HK-2 (cell line): ENCODE measurements around the gene AGTR2.
"Not testable (repeated sequence)": the region's sequence is repeated elsewhere in the genome, so short reads cannot be mapped to it uniquely, and the experiment has no call there.

Experiments used
- DNase-seq: peaks from one replicate; pipeline ENCODE4 v3.0.0-alpha.2; 2018; ENCODE audit not compliant: unreplicated experiment

AGTR2 gene, protein sequence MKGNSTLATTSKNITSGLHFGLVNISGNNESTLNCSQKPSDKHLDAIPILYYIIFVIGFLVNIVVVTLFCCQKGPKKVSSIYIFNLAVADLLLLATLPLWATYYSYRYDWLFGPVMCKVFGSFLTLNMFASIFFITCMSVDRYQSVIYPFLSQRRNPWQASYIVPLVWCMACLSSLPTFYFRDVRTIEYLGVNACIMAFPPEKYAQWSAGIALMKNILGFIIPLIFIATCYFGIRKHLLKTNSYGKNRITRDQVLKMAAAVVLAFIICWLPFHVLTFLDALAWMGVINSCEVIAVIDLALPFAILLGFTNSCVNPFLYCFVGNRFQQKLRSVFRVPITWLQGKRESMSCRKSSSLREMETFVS

DNA sequence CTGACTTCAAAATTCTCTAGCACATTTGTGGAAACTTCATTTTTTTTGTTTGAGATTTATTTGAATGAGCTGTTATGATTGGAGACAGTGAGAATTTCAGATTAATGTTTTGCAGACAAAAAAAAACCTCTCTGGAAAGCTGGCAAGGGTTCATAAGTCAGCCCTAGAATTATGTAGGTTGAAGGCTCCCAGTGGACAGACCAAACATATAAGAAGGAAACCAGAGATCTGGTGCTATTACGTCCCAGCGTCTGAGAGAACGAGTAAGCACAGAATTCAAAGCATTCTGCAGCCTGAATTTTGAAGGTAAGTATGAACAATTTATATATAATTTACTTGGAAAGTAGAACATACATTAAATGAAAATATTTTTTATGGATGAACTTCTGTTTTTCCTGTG is at the start of gene AGTR2:
Gene AGTR2 (plus strand): TSS at position 234 of the 400 bp plus-strand sequence. CDS start 1,537 bp downstream, outside the sequence.
- DNase-seq, result no peak

DNA sequence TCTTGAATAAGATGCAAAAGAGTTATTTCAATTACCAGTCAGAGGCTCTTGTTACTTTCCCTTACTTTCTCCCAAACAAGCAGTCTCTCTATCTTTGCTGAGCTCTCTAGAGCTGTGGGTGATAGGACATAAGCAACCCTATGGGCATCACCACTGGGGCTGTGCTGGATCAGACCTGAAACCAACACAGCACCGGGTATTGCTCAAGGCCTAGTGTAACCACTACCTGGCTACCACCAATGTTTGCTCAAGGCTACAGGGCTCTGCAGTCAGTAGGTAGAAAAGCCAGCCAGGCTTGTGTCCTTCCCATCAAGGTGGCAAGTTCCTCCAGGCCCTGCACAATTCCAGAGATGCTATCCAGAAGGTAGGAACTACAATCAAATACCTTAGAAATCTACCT is 35.3 kb upstream of the AGTR2 start:
- DNase-seq, result no peak

DNA sequence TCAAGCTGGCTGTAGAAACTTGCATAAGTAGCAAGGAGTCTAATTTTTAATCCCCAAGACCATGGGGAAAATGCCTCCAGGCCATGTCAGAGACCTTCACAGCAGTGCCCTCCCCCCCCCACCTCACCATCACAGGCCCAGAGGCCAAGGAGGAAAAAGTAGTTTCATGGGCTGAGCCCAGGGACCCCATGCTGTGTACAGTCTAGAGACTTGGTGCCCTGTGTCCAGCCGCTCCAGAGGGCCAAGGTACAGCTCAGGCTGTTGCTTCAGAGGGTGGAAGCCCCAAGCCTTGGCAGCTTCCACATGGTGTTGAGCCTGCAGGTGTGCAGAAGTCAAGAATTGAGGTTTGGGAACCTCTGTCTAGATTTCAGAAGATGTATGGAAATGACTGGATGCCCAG is 29.3 kb upstream of the AGTR2 start:
- not testable (repeated sequence) for DNase-seq

DNA sequence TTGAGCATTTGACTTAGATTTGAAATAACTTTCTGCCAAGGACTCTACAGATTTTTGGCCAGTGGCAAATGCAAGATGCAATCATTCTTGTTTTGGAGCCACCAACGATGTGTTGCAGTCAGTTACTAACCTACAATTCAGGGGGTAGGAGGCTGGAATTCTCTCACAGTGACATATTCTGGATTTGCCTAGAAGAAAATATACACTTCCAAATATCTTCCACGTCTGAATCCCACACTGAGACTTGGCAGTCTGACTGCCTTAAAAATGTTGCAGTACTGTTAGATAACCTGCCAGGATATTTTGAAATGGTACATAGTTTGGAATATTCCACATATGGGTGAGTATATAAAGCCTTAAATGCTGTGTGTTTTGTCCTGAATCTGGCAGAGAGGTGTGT is 27.6 kb upstream of the AGTR2 start:
- DNase-seq, result no peak

DNA sequence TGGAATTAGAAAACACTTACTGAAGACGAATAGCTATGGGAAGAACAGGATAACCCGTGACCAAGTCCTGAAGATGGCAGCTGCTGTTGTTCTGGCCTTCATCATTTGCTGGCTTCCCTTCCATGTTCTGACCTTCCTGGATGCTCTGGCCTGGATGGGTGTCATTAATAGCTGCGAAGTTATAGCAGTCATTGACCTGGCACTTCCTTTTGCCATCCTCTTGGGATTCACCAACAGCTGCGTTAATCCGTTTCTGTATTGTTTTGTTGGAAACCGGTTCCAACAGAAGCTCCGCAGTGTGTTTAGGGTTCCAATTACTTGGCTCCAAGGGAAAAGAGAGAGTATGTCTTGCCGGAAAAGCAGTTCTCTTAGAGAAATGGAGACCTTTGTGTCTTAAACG is 2.4 kb downstream of the AGTR2 start:
- no peak for DNase-seq

DNA sequence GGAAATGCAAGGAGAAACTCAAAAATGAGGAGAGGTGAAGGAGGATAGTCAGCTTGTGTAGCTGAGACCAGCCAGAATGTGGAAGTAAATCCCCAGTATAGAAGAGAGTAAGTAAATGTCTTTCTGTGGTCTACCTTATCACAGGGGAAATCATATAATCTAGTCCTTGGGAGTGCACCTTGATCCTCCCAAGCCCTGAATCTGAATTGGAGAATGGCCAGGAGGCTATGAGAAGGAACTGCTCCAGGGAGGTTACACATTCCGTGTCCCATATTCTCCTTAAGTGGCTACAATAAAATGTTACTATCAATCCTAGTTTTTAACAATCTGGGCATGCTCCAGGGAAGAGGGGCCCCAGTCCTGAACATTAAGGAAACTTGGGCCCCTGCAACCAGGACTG is 10.8 kb downstream of the AGTR2 start:
- DNase-seq, result no peak

DNA sequence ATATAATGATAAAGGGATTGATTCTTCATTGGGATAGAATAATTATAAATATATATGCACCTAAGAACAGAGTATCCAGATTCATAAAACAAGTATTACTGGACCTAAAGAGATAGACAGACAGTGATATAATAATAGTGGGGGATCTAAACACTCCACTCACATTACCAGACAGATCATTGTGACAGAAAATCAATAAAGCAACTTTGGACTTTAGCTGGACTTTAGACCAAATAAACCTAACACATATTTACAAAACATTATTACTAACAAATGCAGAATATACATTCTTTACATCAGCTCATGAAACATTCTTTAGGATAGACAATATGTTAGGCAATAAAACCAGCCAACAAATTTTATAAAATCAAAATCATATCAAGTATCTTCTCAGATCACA is 14.6 kb downstream of the AGTR2 start:
- DNase-seq, result no peak

DNA sequence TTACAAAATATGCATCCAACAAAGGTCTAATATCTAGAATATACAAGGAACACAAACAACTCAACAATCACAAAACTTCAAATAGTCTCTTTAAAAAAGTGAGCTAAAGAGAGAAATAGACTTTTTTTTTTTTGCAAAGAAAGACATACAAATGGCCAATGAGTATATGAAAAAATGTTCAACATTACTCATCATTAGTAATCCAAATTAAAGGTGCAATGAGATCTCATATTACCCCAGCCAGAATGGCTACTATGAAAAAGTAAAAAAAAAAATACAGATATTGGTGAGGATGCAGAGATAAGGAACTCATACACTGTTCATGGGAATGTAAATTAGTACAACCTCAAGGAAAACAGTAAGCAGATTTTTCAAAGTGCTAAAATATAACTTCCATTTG is 24.1 kb downstream of the AGTR2 start:
- DNase-seq, result no peak

DNA sequence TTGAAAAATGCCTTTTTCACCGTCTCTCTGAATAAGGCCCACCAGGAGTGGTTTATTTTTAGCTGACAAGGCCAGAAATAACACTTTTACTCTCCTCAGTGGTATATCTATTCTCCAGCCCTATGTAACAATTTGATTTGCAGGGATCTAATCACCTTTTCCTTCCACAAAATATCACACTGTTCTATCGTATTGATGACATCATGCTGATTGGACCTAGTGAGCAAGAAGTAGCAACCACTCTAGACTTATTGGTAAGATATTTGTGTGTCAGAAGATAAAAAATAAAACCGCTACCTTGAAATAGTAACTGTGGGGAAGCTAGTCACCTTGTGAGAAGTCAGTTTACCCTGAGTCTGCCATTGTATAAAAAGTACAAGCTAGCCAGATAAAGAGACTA is 27.7 kb downstream of the AGTR2 start:
- DNase-seq, result no peak

DNA sequence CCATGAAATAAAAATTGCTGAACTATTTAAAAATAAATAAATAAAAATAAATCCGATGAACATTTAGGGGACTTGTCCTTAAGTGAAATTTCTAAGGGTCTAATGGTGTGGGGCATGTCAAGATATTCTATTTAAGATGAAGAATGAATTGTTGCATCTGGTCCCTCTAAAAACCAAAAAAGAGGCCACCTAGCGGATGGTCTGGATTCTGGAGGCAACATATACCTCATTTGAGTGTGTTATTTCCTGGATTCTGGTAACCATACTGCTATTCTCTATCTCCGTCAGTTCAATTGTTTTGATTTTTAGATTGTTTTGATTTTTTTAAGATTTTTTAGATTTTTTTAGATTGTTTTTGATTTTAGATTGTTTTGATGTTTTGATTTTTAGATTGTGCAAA is 28.3 kb downstream of the AGTR2 start:
- no peak for DNase-seq

DNA sequence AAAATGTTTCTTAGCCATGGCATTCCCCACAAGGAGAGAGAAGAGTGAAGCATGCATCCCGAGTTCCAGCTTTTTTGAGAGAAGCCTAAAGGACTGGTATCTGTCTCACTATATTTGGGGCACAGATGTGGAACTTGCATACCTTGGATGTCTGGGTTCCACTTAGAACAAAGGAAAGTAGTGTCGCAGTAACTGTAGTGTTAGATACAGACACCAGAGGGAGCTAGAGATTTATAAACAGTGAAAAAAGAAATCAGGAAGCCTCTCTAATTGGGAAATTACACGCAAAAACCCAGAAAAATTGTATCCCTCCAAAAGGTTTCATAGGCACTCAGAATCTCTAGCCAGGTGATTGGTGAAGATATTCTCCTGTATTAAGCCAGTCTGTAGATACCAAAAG is 34.4 kb downstream of the AGTR2 start:
- no peak for DNase-seq

DNA sequence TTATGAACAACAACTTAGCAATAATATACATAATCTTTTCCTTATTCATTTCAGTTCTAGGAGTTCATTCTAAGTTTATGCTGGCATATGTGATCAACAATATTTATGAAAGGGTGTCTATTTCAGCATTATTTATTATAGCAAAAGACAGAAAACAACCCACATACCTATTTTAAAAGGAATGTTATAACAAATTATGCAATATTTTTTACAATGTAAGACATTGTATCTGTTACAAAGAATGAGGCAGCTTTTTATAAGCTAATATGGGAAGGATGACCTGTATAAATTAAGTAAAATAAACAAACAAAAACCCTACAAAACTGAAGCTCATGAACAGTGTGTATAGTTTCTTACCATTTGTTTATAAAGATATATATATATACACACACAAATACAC is 42.7 kb downstream of the AGTR2 start:
- no peak for DNase-seq

DNA sequence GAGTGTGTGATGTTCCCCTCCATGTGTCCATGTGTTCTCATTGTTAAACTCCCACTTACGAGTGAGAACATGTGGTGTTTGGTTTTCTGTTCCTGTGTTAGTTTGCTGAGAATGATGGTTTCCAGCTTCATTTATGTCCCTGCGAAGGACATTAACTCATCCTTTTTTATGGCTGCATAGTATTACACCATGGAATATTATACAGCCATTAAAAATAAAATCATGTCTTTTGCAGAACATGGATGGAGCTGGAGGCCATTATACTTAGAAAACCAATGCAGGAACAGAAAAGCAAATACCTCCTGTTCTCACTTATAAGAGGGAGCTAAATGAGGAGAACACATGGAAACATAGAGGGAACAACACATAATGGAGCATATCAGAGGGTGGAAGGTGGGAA is 46.5 kb downstream of the AGTR2 start:
- not testable (repeated sequence) for DNase-seq
